ENCODE results near the gene UNC45B.

UNC45B gene

DNA sequence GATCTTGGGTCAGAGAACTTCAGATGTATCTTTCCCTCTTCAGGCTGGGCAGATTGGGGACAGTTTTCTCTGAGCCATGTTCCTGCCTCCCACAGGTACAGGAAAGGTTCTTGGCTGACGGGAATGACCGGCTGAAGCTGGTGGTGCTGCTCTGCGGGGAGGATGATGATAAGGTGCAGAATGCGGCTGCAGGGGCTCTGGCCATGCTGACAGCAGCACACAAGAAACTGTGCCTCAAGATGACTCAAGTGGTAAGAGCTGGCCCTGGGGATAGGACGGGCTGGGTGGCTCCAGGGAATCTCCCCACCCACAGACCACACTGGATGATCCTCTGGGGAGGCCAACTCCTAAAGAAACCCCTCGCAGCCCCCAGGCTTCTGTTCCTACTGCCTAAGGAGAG lies 35.7 kb downstream of the UNC45B start:
- no peak for DNase-seq (ENCODE audit: low read depth)
- H3K4me3 ChIP-seq (ENCODE audit: low read depth, low read length), result no peak overlapping the region
- TF ChIP-seq, protein P1, sequence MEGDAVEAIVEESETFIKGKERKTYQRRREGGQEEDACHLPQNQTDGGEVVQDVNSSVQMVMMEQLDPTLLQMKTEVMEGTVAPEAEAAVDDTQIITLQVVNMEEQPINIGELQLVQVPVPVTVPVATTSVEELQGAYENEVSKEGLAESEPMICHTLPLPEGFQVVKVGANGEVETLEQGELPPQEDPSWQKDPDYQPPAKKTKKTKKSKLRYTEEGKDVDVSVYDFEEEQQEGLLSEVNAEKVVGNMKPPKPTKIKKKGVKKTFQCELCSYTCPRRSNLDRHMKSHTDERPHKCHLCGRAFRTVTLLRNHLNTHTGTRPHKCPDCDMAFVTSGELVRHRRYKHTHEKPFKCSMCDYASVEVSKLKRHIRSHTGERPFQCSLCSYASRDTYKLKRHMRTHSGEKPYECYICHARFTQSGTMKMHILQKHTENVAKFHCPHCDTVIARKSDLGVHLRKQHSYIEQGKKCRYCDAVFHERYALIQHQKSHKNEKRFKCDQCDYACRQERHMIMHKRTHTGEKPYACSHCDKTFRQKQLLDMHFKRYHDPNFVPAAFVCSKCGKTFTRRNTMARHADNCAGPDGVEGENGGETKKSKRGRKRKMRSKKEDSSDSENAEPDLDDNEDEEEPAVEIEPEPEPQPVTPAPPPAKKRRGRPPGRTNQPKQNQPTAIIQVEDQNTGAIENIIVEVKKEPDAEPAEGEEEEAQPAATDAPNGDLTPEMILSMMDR (IDR thresholded peaks at IDR 0.05; ENCODE audit: low read depth, low read length, missing control alignments), result no peak

DNA sequence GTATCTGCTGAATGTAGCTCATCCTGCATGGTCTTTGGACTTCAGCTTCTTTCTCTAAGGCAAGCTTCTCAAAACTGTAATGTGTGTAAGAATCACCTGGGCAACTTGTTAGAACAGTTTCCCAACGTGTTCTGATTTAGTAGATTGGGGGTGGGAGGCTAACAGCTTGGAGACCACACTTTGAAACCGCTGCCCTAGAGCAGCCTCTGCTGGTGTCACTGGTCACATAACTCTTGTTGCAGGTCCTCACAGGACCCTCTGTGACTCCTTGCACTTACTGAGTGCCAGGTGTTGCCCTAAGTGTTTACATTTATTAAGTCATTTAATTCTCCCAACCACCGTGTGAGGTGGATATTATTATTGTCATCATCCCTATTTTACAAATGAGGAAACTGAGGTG lies 36.7 kb downstream of the UNC45B start:
- H3K4me3 ChIP-seq (ENCODE audit: low read depth, low read length), result no peak overlapping the region
- TF ChIP-seq, protein P1 (IDR thresholded peaks at IDR 0.05; ENCODE audit: low read depth, low read length, missing control alignments), result no peak
- DNase-seq (ENCODE audit: low read depth), result no peak

DNA sequence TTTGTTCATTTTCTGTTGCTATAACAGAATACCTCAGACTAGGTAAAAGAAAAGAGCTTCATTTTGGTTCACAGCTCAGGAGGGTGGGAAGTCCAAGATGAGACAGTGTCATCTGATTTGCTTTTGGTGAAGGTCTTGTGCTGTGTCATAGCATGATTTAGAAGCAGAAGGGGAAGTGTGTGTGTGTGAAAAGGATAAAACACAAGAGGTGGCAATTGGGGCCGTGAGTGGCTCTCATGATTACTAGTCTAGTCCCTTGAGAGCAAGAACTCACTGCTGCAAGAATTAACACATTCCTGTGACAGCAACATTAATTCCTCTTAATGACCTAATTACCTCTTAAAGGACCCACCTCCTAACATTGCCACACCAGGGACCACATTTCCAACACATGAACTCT lies 38.2 kb downstream of the UNC45B start:
- no peak overlapping the region for H3K4me3 ChIP-seq (ENCODE audit: low read depth, low read length)
- TF ChIP-seq, protein P1 (IDR thresholded peaks at IDR 0.05; ENCODE audit: low read depth, low read length, missing control alignments), result no peak
- no peak for DNase-seq (ENCODE audit: low read depth)

DNA sequence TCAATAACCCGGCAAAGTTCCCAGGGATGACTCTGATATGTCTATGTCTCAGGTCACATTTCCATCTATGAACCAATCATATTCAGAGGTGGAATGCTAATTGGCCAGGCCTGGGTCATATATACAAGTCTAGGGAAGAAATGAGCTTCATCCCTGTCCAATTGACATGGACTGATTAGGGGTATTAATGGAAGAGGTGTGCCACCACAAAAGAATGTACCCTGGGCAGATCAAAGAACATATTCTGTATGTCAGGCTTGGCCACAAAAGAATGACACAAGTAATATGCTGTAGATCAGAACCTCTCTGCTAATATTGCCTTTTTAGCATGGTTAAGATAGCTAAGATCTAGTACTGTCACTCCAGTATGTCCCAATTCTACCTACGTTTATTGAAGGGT lies 39.9 kb downstream of the UNC45B start:
- TF ChIP-seq, protein P1 (IDR thresholded peaks at IDR 0.05; ENCODE audit: low read depth, low read length, missing control alignments), result no peak
- H3K4me3 ChIP-seq (ENCODE audit: low read depth, low read length), result no peak overlapping the region
- no peak for DNase-seq (ENCODE audit: low read depth)

DNA sequence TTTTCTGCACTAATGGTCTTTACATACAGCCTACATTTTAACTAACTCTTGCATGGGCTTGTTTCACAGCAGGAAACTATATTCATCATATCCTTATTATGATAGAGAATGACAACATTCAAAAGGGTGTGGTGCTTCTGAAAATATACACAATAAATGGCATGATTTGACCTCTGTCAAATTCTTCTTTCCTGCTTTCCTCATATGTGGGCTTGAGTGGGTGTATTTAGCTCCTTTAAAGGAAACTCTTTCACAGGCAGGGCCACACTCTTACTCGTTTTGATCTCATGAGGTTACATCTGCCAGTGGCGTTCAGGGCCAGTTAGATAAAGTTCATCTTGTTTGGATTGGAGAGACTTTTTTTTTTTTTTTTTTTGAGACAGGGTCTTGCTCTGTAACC lies 40.5 kb downstream of the UNC45B start:
- TF ChIP-seq, protein P1 (IDR thresholded peaks at IDR 0.05; ENCODE audit: low read depth, low read length, missing control alignments), result no peak
- no peak for DNase-seq (ENCODE audit: low read depth)
- no peak overlapping the region for H3K4me3 ChIP-seq (ENCODE audit: low read depth, low read length)

DNA sequence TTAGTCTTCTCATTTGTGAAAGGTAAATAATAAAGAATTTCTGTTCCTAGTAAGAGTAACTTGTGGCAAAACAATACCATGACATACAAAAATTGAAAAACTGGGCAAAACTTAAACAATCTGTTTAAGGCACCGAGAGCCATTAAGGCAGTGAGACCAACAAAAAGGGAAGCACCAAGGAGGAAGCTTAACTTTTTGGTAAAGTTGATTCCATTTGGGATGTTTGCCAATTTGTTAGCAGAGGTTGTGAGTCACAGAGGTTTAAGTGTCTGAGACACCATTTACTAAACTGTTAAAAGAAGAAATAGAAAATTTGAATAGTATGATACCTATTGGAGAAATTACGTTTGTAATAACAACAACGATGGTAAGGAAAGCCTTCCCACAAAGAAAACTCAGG lies 41.7 kb downstream of the UNC45B start:
- TF ChIP-seq, protein P1 (IDR thresholded peaks at IDR 0.05; ENCODE audit: low read depth, low read length, missing control alignments), result no peak
- H3K4me3 ChIP-seq (ENCODE audit: low read depth, low read length), result no peak overlapping the region
- no peak for DNase-seq (ENCODE audit: low read depth)

DNA sequence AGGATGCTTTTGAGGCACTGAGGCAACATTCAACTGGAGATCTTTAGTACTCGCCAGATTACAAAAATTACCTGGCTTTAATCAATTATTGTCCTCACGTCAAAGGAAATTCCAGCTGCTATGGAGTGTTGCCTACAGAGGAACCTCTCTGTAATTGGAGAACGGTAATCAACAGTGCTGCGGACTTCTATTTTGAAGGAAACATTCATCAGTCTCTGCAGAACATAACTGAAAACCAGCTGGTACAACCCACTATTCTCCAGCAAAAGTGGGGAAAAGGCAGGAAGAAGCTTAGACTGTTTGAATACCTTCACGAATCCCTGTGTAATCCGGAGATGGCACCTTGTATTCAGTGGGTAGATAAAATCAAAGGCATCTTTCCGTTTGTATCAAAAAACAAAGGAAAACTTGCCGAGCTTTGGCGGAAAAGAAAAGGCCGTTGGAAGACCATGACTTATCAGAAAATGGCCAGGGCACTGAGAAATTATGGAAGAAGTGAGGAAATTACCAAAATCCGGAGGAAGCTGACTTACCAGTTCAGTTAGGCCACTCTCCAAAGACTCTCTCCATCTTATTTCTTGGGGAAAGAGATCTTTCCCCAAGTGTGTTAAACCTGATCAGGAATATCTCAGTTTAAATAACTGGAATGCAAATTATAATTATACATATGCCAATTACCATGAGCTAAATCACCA lies 43.5 kb downstream of the UNC45B start:
- TF ChIP-seq, protein P1 (IDR thresholded peaks at IDR 0.05; ENCODE audit: low read depth, low read length, missing control alignments), result no peak
- no peak for DNase-seq (ENCODE audit: low read depth)
- no peak overlapping the region for H3K4me3 ChIP-seq (ENCODE audit: low read depth, low read length)

Measured in GM12864 (cell line).